Activated T-helper 1 cell treated with anti-CD3 and anti-CD28 coated beads, Interleukin-2, amount 50 U/mL, for 16 hours (primary cell): ENCODE results near the gene MAML1.
A peak's percentile ranks its signal among the peaks of the same experiment; 100 is the strongest.

Source experiments
- DNase-seq, 2 donors: peaks; one replicate each; pipeline ENCODE4 v3.0.0-alpha.2; 2020; ENCODE audit warnings: low read depth in 1 of 2, low spot score in 1 of 2

Gene MAML1

GRCh38 chr5:179804555-179804947 is 71.9 kb downstream of the MAML1 start:
- no peak for DNase-seq

- no peak for DNase-seq
These were observed 72.5 kb downstream of the MAML1 start for GRCh38 chr5:179805070-179805528.

- DNase-seq: no peak
These were observed 73.1 kb downstream of the MAML1 start for GRCh38 chr5:179805529-179806249.

GRCh38 chr5:179806250-179807048 is 73.8 kb downstream of the MAML1 start, which contains the start of gene MGAT4B:
TSS of gene MGAT4B (minus strand) at chr5:179806866. CDS start at chr5:179806583, 283 bp downstream.
- DNase-seq: peak in 1 of 2 donors; percentile 37

GRCh38 chr5:179812135-179812825 is 79.7 kb downstream of the MAML1 start:
- no peak for DNase-seq

GRCh38 chr5:179812997-179813607 is 80.5 kb downstream of the MAML1 start:
- DNase-seq: no peak

- no peak for DNase-seq
These were observed 81.5 kb downstream of the MAML1 start for GRCh38 chr5:179814090-179814489.

GRCh38 chr5:179815491-179816249 is 83.0 kb downstream of the MAML1 start:
- no peak for DNase-seq

GRCh38 chr5:179816401-179816795 is 83.8 kb downstream of the MAML1 start:
- no peak for DNase-seq

- no peak for DNase-seq
These were observed 84.3 kb downstream of the MAML1 start for GRCh38 chr5:179816796-179817469.

GRCh38 chr5:179817470-179817840 is 84.8 kb downstream of the MAML1 start:
- no peak for DNase-seq

- DNase-seq: no peak
These were observed 85.5 kb downstream of the MAML1 start for GRCh38 chr5:179817890-179818745.

GRCh38 chr5:179818746-179819295 is 86.2 kb downstream of the MAML1 start:
- DNase-seq: peak; percentile 78 to 82

- peak in 1 of 2 donors; percentile 27 for DNase-seq
These were observed 86.9 kb downstream of the MAML1 start for GRCh38 chr5:179819296-179820126.

- no peak for DNase-seq
These were observed 87.5 kb downstream of the MAML1 start for GRCh38 chr5:179820127-179820482.

GRCh38 chr5:179820483-179821297 is 88.1 kb downstream of the MAML1 start, which contains the start of gene SQSTM1:
TSS of gene SQSTM1 (plus strand) at chr5:179820905. CDS start at chr5:179820937, 32 bp downstream.
- DNase-seq: peak; percentile 60 to 75
